K562 (cell line): ENCODE results near the gene LNX2. TPM values are rescaled to one million over a fixed set of nuclear protein-coding genes. Genes with fewer than 3 reads are reported as not detected.

Source experiments
- ATAC-seq: fragments of 200-7000 bp; cut with Tn5 transposase; 3 replicates; pipeline ENCODE4 v1.9.1; 2020; ENCODE audit warnings: moderate library complexity
- BruUV-seq: library from RNA; stranded (reverse); fragments of 400-500 nt; replicated peaks from 2 replicates; lab custom pipeline; 2021; lab: Mats Ljungman, UMichigan
- CTCF ChIA-PET: fragments of 300-600 bp; formaldehyde crosslinking; extraction: SDS; loops from one replicate; lab custom pipeline; 2021; ENCODE audit warnings: low intra/inter-chr PET ratio; lab: Yijun Ruan, JAX
- POLR2A ChIA-PET: fragments of 300-600, 350-650 bp; sonication (Branson Sonifier 250); formaldehyde crosslinking; extraction: SDS; loops from one replicate; lab custom pipeline; 2021; ENCODE audit warnings: antibody characterized with exemption, inconsistent platforms; lab: Yijun Ruan, JAX
- DNase-seq, 4 experiments: peaks; one replicate each; pipeline versions ENCODE4 v3.0.0 to v3.0.0-alpha.2; 2011 to 2018; ENCODE audit warnings: low spot score in 3 of 4, mixed read lengths in 3 of 4; ENCODE audit errors: extremely low read depth in 1 of 4
- FAIRE-seq: peaks from 2 replicates; lab custom pipeline; 2011; peaks lifted over from hg19 to GRCh38; lab: Jason Lieb, UNC
- H2AFZ ChIP-seq: 2 replicates; pipeline ENCODE4 v1.6.0; 2011; ENCODE audit warnings: low read depth, low read length, control low read depth, inconsistent platforms
- H3K27ac ChIP-seq: fragments of 200-600 bp; 3 replicates; pipeline ENCODE4 v1.8.0; 2011; ENCODE audit warnings: low read depth, mild to moderate bottlenecking, control low read depth, inconsistent platforms, low read length, moderate library complexity, mixed read lengths; ENCODE audit errors: extremely low read depth
- H3K27me3 ChIP-seq, 2 experiments: fragments of 300-600 bp in 1 of 2; 2 replicates in 1 of 2; 3 replicates in 1 of 2; pipeline versions ENCODE4 v1.6.0 to v1.8.0; 2011; ENCODE audit warnings: inconsistent platforms in 2 of 2, low read length in 2 of 2, mild to moderate bottlenecking in 1 of 2, mixed read lengths in 1 of 2, moderate library complexity in 1 of 2; ENCODE audit not compliant: control insufficient read depth in 2 of 2, insufficient read depth in 2 of 2
- H3K36me3 ChIP-seq: fragments of 300-600 bp; 3 replicates; pipeline ENCODE4 v1.8.0; 2011; ENCODE audit warnings: mild to moderate bottlenecking, low read length, inconsistent platforms; ENCODE audit not compliant: control insufficient read depth, insufficient read depth
- H3K4me1 ChIP-seq, 2 experiments: fragments of 200-600 bp in 1 of 2; replicated peaks in 1 of 2; 2 replicates in 1 of 2; 3 replicates in 1 of 2; pipeline versions ENCODE4 v1.5.1 to v1.8.0; 2011; ENCODE audit warnings: inconsistent platforms in 2 of 2, low read length in 2 of 2, mild to moderate bottlenecking in 1 of 2, mixed read lengths in 1 of 2, moderate library complexity in 1 of 2; ENCODE audit not compliant: control insufficient read depth in 2 of 2, insufficient read depth in 2 of 2
- H3K4me2 ChIP-seq: 2 replicates; pipeline ENCODE4 v1.6.1; 2011; ENCODE audit warnings: low read length, control low read depth, inconsistent platforms, mixed read lengths; ENCODE audit not compliant: insufficient read depth
- H3K4me3 ChIP-seq: fragments of 200-600 bp; sonication (generic), shearing (Covaris generic); 2 replicates; pipeline ENCODE4 v1.5.1; 2016; ENCODE audit warnings: control low read depth, inconsistent platforms
- H3K79me2 ChIP-seq: fragments of 200-600 bp; 3 replicates; pipeline ENCODE4 v1.8.0; 2011; ENCODE audit warnings: low read length, inconsistent platforms; ENCODE audit not compliant: control insufficient read depth, insufficient read depth
- H3K9ac ChIP-seq, 2 experiments: 2 replicates each; pipeline versions ENCODE4 v1.6.0 to v1.6.1; 2011; ENCODE audit warnings: low read depth in 2 of 2, low read length in 2 of 2, control low read depth in 1 of 2, inconsistent platforms in 1 of 2, mild to moderate bottlenecking in 1 of 2, mixed read lengths in 1 of 2; ENCODE audit not compliant: insufficient read depth in 1 of 2
- H3K9me1 ChIP-seq: one replicate; pipeline ENCODE4 v1.6.0; 2011; ENCODE audit warnings: inconsistent platforms, mild to moderate bottlenecking, low read length, moderate library complexity; ENCODE audit not compliant: control insufficient read depth, insufficient read depth
- H3K9me3 ChIP-seq: replicated peaks from 2 replicates; pipeline ENCODE4 v1.5.1; 2011; ENCODE audit warnings: low read depth, low read length, inconsistent platforms; ENCODE audit not compliant: control insufficient read depth, insufficient read depth
- H4K20me1 ChIP-seq: replicated peaks from 2 replicates; pipeline ENCODE4 v1.6.1; 2011; ENCODE audit warnings: low read length, inconsistent platforms, mixed read lengths; ENCODE audit not compliant: control insufficient read depth, insufficient read depth
- CREM ChIP-seq: IDR thresholded peaks from 2 replicates; pipeline ENCODE4 v1.6.1; 2014; ENCODE audit warnings: antibody characterized with exemption, low read depth
- ESRRA ChIP-seq: fragments of 450-650 bp; IDR thresholded peaks from 2 replicates; pipeline ENCODE4 v1.6.1; 2014; ENCODE audit warnings: low read depth, mild to moderate bottlenecking, moderate library complexity, borderline replicate concordance
- KLF10 ChIP-seq: fragments of 250-450 bp; sonication (Bioruptor Pico); IDR thresholded peaks from 2 replicates; pipeline ENCODE4 v1.6.1; 2021; ENCODE audit warnings: matching md5 sums
- MXI1 ChIP-seq: IDR thresholded peaks from 2 replicates; pipeline ENCODE4 v1.6.1; 2011; ENCODE audit warnings: low read depth, mild to moderate bottlenecking, improper control_type of control experiment, low read length
- POLR3G ChIP-seq: IDR thresholded peaks from 2 replicates; pipeline ENCODE4 v1.6.1; 2011; ENCODE audit not compliant: insufficient read length, insufficient replicate concordance; ENCODE audit errors: extremely low read depth
- SMARCE1 ChIP-seq: fragments of 450-650 bp; IDR thresholded peaks from 2 replicates; pipeline ENCODE4 v1.7.1; 2016; ENCODE audit warnings: mild to moderate bottlenecking
- SOX6 ChIP-seq: fragments of 450-650 bp; IDR thresholded peaks from 2 replicates; pipeline ENCODE4 v1.6.1; 2014; ENCODE audit warnings: mild to moderate bottlenecking
- ZNF764 ChIP-seq: fragments of 250-450 bp; sonication (Bioruptor Pico); IDR thresholded peaks from 2 replicates; pipeline ENCODE4 v1.4.0; 2020; ENCODE audit warnings: low read depth, mild to moderate bottlenecking, moderate library complexity
- WGBS: fragments of 100-300 bp; shearing (Covaris generic); methylation state at CpG from one replicate; pipeline ENCODE4 v1.1.6; 2016; ENCODE audit warnings: low coverage, mixed read lengths; ENCODE audit not compliant: insufficient coverage; ENCODE audit errors: missing lambda C conversion rate; 5-methylcytosine and 5-hydroxymethylcytosine counted together
- in situ Hi-C: fragments of 300-500 bp; cut with MboI; formaldehyde crosslinking; loops from 4 replicates; pipeline ENCODE4 v1.15.0; 2018; ENCODE audit warnings: inconsistent platforms, mixed read lengths
- intact Hi-C: fragments of 100-400 bp; cut with micrococcal nuclease; formaldehyde crosslinking; loops from 2 replicates; pipeline ENCODE4 v1.14.2; 2022
- polyA plus RNA-seq, 8 experiments: library from polyadenylated mRNA; depleted of rRNA in 4 of 8; stranded (reverse) in 5 of 8; unstranded in 3 of 8; fragments of >200 nt; fragmentation: Nextera tagmentation in 2 of 8; fragmentation: Illumina TruSeq in 1 of 8; extraction: Ambion mirVana in 2 of 8; extraction: Trizol in 1 of 8; gene quantifications; 2 replicates each; pipeline versions ENCODE4 v1.2.1 to v1.2.3, GENCODE V29; 2011 to 2014; ENCODE audit warnings: inconsistent platforms in 1 of 8, missing spikeins in 1 of 8
- total RNA-seq, 7 experiments: library from RNA; depleted of rRNA in 6 of 7; stranded (reverse); fragments of >200 nt in 6 of 7; fragmentation: Illumina TruSeq in 2 of 7; extraction: Trizol in 2 of 7; gene quantifications; 2 replicates each; pipeline versions ENCODE4 v1.2.1 to v1.2.3, GENCODE V29; 2011 to 2021; ENCODE audit warnings: low replicate concordance in 1 of 7
- TF ChIP-seq, protein P1 (sequence below): fragments of 250-450 bp; sonication (Bioruptor Pico); IDR thresholded peaks from 2 replicates; pipeline ENCODE4 v1.4.0; 2020; ENCODE audit warnings: borderline replicate concordance

The LNX2 gene
- total and polyA plus RNA-seq, 9 of the 15 experiments (the other 6 are each of a cell fraction or from before 2014, with no cell fraction given): 1.5 to 5.5 (median 4.0) TPM

DNA sequence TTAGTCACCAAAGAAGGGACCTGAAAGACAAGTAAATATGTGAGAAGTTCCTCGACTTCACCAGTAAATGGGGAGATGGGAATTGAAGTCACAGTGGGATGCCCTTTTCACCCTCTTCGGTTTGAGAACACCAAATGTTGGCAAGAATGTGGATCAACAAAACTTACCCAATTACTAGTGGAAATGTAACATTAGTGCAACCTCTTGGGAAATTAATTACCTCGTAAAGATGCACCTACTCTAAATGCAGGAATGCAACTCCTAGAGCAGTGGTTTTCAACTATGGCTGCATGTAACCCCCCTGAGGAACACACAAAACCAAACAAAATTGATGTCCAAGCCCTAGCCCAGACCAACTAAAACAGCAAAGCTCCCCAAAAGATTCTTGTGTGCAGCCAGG lies 78.1 kb downstream of the LNX2 start:
- no peaks in the 10 kb centered on the region for H3K9me3 ChIP-seq
- no peak for TF ChIP-seq SOX6
- no peak for TF ChIP-seq ZNF764
- TF ChIP-seq CREM: no peak
- no peak for TF ChIP-seq SMARCE1
- TF ChIP-seq, protein P1, sequence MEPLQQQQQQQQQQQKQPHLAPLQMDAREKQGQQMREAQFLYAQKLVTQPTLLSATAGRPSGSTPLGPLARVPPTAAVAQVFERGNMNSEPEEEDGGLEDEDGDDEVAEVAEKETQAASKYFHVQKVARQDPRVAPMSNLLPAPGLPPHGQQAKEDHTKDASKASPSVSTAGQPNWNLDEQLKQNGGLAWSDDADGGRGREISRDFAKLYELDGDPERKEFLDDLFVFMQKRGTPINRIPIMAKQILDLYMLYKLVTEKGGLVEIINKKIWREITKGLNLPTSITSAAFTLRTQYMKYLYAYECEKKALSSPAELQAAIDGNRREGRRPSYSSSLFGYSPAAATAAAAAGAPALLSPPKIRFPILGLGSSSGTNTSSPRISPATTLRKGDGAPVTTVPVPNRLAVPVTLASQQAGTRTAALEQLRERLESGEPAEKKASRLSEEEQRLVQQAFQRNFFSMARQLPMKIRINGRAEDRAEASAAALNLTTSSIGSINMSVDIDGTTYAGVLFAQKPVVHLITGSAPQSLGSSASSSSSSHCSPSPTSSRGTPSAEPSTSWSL: no peak
- TF ChIP-seq ESRRA: no peak
- TF ChIP-seq POLR3G: no peak
- TF ChIP-seq KLF10 (CRISPR knock-in tag): no peak
- TF ChIP-seq MXI1: no peak
- H3K9ac ChIP-seq: no peak overlapping the region
- ATAC-seq (no peak), FAIRE-seq (no peak), DNase-seq (no peak)
- H3K27ac ChIP-seq: no peak overlapping the region
- WGBS: 0% methylated on average over 3 of the region's 3 CpGs
- intact Hi-C loops (no loop called here), in situ Hi-C loops (no loop called here)
- H3K4me1 ChIP-seq: no peaks in the 10 kb centered on the region
- H3K36me3 ChIP-seq: no peaks in the 10 kb centered on the region
- H3K27me3 ChIP-seq: peaks cover 0 to 2% of the 10 kb centered on the region in 2 experiments; a peak in 1 of 5 replicates
- no peaks in the 10 kb centered on the region for H4K20me1 ChIP-seq
- ChIA-PET POLR2A (no interaction called here), CTCF (no interaction called here)
- H2AFZ ChIP-seq: no peak overlapping the region
- H3K79me2 ChIP-seq: no peaks in the 10 kb centered on the region
- BruUV-seq: no TSS peak
- no peak overlapping the region for H3K4me2 ChIP-seq
- no peaks in the 10 kb centered on the region for H3K9me1 ChIP-seq
- H3K4me3 ChIP-seq: no peak overlapping the region
